ENCODE data around the gene CDH2. TPM values are rescaled to one million over a fixed set of nuclear protein-coding genes. Genes with fewer than 3 reads are reported as not detected.
A peak's percentile ranks its signal among the peaks of the same experiment; 100 is the strongest.

Gene CDH2
- total RNA-seq, 1 experiment from 2014 or later, result 32.5 TPM

- DNase-seq (ENCODE audit: low spot score), result no peak
Observed at GRCh38 chr18:28044036-28044435, 132.9 kb downstream of the CDH2 start.

- no peak for DNase-seq (ENCODE audit: low spot score)
Observed at GRCh38 chr18:28043631-28044030, 133.3 kb downstream of the CDH2 start.

GRCh38 chr18:28041366-28041765 lies 135.6 kb downstream of the CDH2 start:
- peak; percentile 14 for DNase-seq (ENCODE audit: low spot score)

GRCh38 chr18:28040716-28041115 lies 136.2 kb downstream of the CDH2 start:
- DNase-seq (ENCODE audit: low spot score), result no peak

DNA sequence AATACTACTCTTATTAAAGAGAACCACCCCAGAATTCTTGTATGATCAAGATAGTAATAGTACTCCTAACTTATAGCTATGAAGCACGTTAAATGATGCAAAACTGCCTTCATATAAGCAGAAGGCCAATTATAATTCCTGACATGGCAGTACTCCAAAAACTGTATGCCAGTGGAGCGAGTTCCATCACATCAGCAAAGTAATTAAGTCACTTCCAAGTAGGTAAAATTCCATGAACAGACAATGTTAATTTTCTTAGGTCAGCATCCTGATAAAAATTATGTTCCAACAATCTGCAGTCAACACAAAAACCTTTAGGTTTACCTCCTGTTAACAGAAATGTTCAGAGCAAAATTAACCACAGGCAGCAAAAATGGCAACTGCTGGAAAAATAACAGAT lies 136.7 kb downstream of the CDH2 start:
- DNase-seq (ENCODE audit: low spot score), result no peak

GRCh38 chr18:28039691-28040090 lies 137.2 kb downstream of the CDH2 start:
- no peak for DNase-seq (ENCODE audit: low spot score)

- peak; percentile 60 for DNase-seq (ENCODE audit: low spot score)
Observed at GRCh38 chr18:28039078-28039477, 137.9 kb downstream of the CDH2 start.

- DNase-seq (ENCODE audit: low spot score), result no peak
Observed at GRCh38 chr18:28036488-28036887, 140.4 kb downstream of the CDH2 start.

DNA sequence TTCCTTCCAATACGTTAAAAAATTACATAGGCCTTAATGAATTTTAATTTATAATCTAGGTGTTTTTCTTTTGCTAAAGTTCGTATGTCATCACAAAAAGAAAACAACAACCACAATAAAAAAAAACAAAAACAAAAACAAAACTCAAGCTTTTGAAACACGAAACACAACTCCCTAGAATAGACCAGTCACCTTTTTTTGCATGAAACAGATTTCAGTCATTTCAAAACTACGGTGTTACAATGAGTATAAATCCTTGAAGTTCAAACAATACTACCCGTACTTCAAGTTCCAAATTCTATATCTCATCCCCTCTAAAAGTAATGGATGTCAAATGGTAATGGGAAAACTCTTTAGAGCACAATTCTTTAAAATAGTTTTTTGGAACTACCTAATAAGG lies 142.4 kb downstream of the CDH2 start:
- no peak for DNase-seq (ENCODE audit: low spot score)

DNA sequence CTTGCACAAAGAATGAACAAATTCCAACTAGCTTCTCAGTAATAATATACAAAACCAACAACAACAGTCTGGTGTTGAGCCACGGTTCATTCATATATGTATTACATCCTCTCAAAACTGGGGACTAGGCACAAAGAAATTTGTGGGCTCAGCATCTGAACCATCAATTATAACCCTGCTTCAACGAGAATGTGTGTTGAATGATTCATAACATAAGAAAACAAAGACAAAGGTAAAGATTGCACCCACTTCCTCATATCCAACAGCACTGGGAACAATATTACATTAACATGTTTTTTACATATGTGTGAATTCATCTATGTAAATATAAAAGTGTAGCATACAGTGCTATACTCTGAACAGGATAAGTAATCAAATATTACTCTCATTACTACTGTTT lies 144.8 kb downstream of the CDH2 start:
- no peak for DNase-seq (ENCODE audit: low spot score)

DNA sequence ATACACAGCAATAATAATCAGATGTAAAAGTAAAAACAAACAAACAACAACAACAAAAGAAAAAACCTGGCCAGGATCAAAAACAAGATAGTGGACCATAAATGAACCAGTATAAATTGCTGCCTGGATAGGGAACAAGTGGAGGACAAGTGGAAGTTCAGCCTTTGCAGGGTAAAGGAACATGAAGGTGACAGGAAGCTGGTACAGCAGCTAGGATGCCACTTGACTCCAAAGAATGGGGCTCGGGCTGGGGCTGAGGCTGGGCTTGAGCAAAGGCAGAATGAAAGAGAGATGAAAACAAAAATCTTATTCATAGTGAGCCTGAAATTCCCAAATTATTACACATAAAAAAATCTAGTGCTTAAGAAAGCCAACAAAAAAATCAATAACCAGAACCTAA lies 146.5 kb downstream of the CDH2 start:
- DNase-seq (ENCODE audit: low spot score), result no peak

DNA sequence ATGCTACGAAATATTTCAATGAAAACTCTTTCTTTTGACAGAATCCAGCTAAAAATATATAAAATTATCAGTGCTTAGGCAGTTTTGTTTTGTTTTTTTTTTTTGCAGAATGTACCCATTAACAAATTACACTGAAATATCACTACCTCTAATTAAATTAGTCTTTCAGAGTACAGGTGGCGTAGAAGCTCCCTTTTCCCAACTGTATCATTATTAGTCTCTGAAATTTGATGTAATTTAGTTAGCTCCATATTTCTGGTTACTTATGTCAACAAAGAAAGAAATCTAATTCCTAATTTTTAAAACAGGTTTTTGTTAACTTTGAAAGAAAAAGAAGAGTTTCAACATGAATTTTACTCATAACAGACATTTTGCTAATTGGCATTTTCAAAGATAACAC lies 149.2 kb downstream of the CDH2 start:
- no peak for DNase-seq (ENCODE audit: low spot score)

GRCh38 chr18:28019425-28020108 lies 157.4 kb downstream of the CDH2 start:
- DNase-seq (ENCODE audit: low spot score), result no peak

DNA sequence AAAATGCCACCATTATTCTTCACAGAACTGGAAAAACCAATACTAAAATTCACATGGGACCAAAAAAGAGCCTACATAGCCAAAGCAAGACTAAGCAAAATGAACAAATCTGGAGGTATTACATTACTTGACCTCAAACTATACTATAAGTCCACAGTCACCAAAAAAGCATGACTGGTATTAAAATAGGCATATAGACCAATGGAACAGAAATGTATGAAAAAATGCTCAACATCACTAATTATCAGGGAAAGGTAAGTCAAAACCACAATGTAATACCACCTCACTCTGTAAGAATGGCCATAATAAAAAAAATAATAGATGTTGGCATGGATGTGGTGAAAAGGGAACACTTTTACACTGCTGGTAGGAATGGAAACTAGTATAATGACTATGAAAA lies 158.6 kb downstream of the CDH2 start:
- no peak for DNase-seq (ENCODE audit: low spot score)

GRCh38 chr18:28015671-28016070 lies 161.3 kb downstream of the CDH2 start:
- no peak for DNase-seq (ENCODE audit: low spot score)

DNA sequence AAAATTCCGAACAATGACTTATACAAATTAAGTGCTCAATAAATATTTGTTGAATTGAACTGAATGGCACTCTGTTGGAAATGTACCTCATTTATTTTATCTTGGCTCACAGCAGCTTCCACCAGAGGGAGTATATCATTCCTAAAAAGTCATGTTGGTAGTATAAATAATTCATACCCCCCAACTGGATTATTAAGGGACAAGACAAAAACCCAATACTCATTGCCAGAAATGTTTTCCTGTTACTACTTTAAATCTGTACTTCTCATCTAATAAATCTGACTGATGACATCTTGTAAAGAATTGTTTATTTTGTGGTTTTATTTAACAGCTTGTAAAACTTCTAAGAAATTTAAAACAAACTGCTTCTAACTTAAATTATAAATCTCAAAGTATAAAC lies 163.9 kb downstream of the CDH2 start:
- DNase-seq (ENCODE audit: low spot score), result peak; percentile 12

GRCh38 chr18:28012336-28012735 lies 164.6 kb downstream of the CDH2 start:
- no peak for DNase-seq (ENCODE audit: low spot score)

- DNase-seq (ENCODE audit: low spot score), result no peak
Observed at GRCh38 chr18:28009589-28009988, 167.3 kb downstream of the CDH2 start.

DNA sequence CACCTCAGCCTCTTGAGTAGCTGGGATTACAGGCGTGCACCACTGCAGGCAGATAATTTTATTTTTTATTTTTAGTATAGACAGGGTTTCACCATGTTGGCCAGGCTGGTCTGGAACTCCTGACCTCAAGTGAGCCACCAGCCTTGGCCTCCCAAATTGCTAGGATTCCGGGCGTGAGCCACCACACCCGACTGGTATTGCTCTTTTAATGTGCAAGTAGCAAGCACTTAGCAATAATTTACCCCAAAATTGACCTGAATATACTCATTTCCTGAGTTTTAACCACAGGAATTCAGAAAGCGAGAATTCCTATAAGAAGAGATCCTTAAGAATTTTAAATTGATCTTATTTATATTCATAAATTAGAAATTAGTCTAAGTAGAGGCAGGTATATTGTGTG lies 169.1 kb downstream of the CDH2 start:
- DNase-seq (ENCODE audit: low spot score), result no peak

GRCh38 chr18:28005164-28005563 lies 171.8 kb downstream of the CDH2 start:
- no peak for DNase-seq (ENCODE audit: low spot score)

- no peak for DNase-seq (ENCODE audit: low spot score)
Observed at GRCh38 chr18:28004606-28005005, 172.3 kb downstream of the CDH2 start.

- no peak for DNase-seq (ENCODE audit: low spot score)
Observed at GRCh38 chr18:28003451-28003850, 173.5 kb downstream of the CDH2 start.

DNA sequence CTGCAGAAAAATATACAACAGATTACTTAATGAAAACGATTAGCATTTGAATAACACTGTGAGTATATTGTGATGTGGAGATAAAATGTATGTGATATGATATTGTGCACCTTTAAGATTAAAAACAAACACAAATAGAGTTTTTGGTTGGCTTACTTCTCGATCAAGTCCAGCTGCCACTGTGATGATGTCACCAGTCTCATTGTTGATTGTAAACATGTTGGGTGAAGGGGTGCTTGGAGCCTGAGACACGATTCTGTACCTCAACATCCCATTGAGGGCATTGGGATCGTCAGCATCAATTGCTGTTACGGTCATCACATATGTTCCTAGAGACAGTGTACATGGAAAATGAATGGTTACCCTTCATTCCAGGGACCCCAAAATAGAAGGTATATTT lies 174.1 kb downstream of the CDH2 start:
- no peak for DNase-seq (ENCODE audit: low spot score)

- DNase-seq (ENCODE audit: low spot score), result no peak
Observed at GRCh38 chr18:27996801-27997272, 180.1 kb downstream of the CDH2 start.

Measured in H4 (cell line).